Measurements from ENCODE around the gene UFC1.
"Not testable (repeated sequence)": the region's sequence is repeated elsewhere in the genome, so short reads cannot be mapped to it uniquely, and the experiment has no call there.

- not testable (repeated sequence) for TF ChIP-seq EZH2 (IDR thresholded peaks at IDR 0.05; ENCODE audit: low read length); CTCF (optimal IDR thresholded peaks at IDR 0.05 in 1 of 3, IDR thresholded peaks at IDR 0.05 in 1 of 3, conservative IDR thresholded peaks at IDR 0.05 in 1 of 3; ENCODE audit: extremely low read depth in 1 of 3, insufficient read depth in 2 of 3, low read length in 3 of 3)
Observed at GRCh38 chr1:161115961-161116360, 37.8 kb upstream of the UFC1 start.

All from keratinocyte (primary cell).